ENCODE data around the gene CFAP54.

The CFAP54 gene

DNA sequence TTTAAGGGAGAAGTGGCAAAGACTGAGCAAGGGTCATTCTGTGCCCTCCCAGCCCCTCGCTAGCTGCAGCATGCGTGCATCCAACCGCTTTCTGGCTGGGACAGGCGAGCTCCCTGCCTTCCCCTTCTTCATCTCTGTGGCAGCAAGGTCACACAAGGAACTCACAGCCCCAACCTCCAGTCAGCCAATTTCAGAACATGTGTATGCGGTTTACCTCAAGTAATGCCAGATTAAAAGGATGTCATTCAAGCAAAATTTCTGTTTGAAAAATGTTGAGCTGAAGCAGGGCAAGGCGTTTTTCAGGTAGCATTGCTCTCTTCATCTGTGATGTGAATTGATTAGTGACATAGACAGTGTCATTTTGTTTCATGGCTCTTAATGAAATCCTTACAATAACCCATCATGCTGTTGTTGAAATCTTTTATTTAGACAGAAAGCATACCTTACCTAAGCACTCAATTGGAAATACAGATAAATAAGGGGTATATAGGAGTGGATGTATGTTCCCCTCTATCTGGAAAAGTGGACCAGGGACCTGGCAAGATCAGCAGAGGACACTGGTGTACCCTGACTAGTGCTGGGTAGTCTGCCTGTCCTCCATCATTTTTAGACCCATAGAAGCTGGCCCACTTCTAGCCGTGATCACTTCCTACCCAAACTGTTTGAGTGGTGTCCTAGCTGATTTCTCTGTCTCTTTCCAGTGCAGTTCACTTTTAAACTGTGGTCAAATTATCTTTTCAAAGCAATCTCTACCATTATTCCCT, 334.9 kb downstream of the CFAP54 start:
- no peak for DNase-seq (ENCODE audit: low read depth in 3 of 3)

DNA sequence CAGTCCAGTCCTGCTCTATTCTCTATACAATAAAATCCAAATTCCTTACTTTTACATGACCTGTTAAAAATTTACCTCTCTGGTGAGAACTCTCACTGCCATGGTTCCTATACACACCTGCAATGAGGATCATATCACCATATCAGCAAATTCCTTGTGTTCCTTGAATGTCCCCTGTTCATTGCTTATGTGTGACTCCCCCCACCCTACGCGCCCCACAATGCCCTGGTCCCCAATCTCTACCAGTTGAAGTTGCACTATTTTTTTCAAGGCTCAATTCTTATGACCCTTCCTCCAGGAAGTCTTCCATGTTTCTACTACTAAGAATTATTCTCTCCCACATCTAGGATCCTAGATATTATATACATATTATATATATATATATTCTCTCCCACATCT, 335.5 kb downstream of the CFAP54 start:
- DNase-seq (ENCODE audit: low read depth in 3 of 3): no peak

DNA sequence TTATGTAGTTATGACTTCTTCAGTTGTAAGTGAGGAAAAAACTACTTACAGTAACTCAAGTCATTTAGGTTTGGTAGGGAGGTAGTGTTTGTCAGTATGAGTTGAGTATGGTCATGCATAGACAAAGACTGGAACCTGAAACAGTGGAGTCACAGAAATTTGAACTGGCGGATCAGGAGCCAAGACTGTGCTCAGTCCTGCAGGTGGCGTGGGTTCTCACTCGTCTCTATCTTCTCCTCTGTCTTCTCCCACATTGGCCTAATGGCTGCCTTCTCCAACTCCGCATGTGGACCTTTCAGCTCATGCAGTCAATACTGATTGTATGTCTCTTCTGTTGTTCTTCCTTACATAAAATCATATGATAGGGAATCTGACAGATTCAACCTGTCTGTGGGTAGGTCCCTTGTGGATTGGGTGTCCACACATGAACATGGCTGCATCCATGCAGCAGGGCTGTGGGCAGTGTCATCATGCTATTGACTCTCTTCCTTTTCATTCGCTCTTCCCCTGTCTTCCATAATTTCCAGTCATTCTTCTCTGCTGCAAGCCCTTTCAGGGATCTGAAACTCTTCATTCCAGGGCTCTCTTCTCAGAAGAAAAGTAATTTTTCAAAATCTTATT, 338.9 kb downstream of the CFAP54 start:
- DNase-seq (ENCODE audit: low read depth in 3 of 3): no peak

DNA sequence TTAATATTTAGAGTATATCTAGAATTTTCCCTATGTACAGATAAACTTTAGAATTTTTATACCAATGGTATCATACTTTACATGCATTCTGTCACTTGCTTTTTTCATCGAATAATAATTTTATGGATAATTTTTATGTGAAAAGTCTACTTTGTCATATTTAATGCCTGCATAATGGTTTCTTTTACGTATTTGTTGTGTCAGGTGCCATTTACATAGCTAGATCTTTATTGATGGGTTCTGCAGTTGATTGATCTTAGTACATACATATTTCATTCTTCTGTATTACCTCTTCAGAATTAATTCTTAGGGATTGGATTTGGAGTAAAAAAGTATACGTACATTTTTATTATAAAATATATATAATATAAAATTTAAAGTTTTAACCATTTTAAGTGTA, 340.0 kb downstream of the CFAP54 start:
- no peak for DNase-seq (ENCODE audit: low read depth in 3 of 3)

DNA sequence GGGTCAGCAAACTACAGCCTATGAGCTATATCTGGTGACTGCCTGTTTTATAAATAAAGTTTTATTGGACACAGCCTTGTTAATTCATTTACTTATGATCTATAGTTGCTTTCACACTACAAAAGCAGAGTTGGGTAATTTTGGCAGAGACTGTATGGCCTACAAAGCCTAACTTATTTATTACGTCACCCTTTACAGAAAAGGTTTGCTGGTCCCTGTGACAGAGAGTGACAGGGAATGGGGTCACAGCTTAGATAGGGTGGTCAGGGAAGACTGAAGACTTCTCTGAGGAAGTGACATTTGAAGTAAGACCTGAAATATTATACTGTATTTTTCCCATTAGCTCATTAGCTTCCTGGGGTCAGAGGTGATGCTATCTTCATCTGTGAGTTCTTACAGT, 342.0 kb downstream of the CFAP54 start:
- DNase-seq (ENCODE audit: low read depth in 3 of 3): no peak

DNA sequence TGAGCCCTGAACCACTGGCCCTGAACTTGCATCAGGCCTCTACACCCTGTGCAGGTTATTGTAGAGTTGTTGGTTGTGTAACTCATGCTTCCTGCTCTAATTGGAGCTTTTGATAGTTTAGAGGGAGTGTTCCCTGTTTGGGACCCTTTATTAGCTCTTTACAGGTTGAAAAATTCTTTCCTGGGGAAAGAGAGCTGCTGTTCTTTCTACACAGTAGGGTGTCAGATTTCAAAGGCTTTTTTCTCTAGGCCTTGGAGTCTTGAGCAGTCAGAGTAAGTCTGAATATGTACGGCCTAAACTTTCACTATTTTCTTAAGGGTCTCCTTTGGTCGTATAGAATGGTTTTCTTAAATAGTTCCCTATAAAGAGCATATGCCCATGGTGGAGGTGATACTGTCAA, 356.9 kb downstream of the CFAP54 start:
- DNase-seq (ENCODE audit: low read depth in 3 of 3): no peak

DNA sequence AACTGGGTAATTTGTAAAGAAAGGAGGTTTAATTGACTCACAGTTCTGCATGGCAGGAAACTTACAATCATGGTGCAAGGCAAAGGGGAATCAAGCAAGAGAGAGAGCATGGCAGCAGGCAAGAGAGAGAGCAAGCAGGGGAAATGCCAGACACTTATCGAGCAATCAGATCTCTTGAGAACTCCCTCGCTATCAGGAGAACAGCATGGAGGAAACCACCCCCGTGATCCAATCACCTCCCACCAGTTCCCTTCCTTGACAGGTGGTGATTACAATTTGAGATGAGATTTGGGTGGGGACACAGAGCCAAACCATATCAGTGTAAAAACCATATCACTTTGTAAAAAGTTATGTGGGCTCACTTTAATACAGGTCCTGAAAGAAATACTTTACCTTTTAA, 361.3 kb downstream of the CFAP54 start:
- DNase-seq (ENCODE audit: low read depth in 3 of 3): no peak

DNA sequence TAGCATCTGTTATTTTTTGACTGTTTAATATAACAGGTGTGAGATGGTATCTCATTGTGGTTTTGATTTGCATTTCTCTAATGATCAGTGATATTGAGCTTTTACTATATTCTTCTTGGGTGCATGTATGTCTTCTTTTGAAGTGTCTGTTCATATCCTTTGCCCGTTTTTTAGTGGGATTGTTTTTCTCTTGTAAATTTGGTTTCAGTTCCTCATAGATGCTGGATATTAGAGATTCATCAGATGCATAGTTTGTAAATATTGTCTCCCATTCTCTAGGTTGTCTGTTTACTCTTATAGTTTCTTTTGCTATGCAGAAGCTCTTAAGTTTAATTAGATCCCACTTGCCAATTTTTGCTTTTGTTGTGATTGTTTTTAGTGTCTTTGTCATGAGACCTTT, 368.8 kb downstream of the CFAP54 start:
- no peak for DNase-seq (ENCODE audit: low read depth in 3 of 3)

DNA sequence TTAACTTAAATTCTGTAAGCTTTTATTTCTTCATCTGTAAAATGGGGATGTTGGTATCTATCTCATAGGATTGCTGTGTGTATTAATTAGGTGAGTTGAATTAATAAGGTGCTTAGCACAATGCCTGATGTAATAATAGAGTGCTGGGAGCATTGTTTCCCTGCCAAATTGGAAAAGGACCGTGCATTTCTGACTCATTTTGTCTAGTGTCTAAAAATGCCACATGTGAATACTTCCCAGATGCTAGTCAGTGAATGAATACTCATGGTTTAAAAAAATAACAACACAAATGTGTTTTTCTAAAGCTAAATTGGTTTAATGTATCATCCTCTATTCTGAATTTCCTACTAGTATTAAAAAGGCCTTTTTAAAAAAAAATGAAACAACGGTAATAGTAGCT, 372.3 kb downstream of the CFAP54 start:
- no peak for DNase-seq (ENCODE audit: low read depth in 3 of 3)

DNA sequence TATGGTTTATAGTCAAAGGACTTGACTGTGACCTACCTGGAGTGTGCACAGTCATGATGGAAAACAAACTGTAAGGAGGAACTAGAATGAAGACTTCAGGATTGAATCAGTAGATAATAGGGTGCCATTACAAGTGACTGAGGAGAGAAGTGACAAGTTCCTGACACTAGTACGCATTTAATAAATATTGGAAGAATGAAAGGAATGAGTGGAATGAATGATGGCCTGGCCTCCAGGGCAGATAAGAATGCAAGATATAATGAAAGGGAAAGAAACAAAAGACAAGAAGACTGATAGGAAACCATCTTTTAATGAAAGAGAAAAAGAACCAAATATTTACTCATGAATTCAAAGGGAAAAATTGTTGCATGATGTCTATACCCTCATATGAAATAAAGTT, 372.9 kb downstream of the CFAP54 start:
- DNase-seq (ENCODE audit: low read depth in 3 of 3): no peak

DNA sequence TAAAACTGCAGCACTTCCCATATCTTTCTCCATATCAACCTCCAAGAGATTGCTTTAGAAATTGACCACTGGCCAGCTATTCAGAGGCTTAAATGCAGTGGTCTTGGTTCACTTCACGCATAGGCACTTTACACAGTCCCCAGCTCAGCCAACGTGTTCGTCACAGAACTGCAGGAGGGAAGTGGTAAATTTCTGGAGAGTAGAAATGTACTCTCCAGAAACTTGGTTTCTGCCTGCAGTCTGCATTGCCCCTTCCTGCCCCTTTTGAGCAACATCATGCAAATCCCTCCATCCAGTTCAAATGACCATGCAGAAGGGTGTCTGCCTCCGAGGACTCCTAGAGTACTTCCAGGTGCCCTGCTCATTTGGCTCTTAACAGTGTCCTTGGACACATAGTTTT, 375.0 kb downstream of the CFAP54 start:
- DNase-seq (ENCODE audit: low read depth in 3 of 3): no peak

DNA sequence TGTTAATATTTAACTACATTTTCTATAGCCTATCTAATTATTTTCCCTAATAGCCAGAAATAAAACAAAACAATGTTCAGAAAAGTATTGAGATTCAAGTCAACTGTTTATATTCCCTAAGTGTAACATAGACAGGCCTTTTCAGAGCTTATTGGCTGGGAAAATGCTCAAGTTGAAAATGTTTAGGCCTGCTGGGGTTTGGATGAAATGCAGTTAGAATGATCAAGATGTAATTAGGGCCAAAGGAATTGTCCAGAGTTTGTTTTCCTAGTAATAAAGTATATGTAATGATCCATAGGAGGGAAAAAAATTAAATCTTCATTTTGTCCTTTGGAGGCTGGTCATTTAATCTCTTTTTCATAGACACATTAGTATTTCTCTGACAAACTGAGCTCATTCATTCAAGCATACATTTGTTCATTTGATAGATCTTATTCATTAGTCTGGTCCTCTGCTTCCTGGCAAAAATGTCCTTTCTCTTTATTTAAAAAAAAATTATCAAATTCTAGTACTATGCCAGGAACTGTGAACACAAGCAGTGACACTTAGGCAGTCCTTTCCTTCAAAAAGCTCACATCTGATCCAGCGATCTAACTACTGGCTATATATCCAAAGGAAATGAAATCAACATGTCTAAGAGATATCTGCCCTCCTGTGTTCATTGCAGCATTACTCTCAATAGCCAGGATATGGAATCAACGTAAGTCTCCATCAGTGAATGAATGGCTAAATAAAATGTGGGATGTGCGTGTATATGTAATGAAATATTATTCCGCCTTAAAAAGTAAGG, 377.6 kb downstream of the CFAP54 start:
- DNase-seq (ENCODE audit: low read depth in 3 of 3): no peak

DNA sequence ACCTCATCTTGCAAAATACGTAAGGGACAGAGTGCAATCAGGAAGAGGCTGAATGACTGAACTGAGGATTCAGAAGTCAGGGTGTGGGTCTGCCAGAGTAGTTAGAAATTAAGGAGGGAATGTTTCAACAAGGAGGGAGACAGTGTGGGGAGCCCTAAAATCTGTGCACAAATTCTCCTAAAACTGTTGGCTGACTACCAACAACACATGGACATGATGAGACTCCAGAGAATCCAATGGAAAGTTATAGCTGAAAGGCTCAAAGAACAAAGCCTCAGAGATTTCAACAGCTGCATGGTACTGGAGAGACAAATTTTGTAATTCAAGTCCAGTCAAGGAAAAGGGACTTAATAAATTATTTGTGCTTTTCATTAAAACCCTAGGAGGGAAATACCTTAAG, 381.6 kb downstream of the CFAP54 start:
- no peak for DNase-seq (ENCODE audit: low read depth in 3 of 3)

DNA sequence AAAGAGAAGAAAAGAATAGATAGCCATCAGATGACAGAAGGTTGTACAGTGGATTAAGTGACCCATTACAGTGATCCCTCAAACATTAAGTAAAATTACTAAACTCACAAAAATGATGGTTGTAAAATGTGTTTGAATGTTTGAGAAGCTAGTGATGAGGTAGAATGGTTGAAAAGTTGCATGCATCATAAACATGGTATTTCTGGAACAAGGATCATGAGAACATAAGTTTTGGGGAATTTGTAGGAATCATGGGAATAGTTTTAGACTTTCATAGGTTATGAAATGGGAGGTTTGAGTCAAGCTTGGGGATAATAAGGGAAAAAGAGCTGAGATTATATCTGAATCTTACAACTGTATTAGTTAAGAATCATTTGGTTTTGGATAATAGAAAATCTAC, 383.6 kb downstream of the CFAP54 start:
- no peak for DNase-seq (ENCODE audit: low read depth in 3 of 3)

DNA sequence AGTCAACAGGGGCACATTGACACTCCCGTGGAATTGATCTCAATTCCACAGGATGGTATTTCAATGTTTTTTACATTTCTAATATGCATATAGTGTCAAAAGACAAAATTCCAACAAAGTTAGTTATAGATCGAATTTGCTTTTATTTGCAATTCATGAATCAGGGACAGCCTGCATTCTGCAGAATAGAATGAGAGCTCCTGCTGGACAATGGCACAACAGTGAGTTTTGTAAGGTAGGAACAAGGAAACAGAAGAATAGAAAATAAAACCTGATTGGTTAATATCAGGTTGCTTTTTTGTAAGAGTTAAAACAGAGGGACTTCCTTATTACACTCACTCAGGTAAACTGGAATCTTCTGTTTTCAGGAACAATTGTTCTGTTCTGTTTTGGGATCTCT, 384.8 kb downstream of the CFAP54 start:
- no peak for DNase-seq (ENCODE audit: low read depth in 3 of 3)

DNA sequence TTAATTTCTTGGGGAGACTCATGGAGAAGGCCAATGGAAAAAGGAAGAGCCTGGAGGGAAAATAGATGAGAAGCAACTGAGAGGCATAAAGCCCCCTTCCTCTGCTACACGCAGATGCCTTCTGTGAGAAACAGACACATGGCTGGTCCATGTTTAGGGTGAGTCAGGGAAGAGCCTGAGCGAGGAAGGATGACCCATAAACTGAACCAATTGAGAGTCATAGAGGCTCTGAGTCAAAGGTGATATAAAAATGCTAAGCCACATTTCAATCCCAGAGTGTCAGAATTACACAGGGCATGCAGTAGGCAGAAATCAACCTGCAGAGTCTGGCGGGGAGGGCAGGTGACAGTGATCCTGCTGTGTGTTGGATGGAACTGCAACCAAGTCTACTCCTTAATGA, 387.6 kb downstream of the CFAP54 start:
- DNase-seq (ENCODE audit: low read depth in 3 of 3): no peak

DNA sequence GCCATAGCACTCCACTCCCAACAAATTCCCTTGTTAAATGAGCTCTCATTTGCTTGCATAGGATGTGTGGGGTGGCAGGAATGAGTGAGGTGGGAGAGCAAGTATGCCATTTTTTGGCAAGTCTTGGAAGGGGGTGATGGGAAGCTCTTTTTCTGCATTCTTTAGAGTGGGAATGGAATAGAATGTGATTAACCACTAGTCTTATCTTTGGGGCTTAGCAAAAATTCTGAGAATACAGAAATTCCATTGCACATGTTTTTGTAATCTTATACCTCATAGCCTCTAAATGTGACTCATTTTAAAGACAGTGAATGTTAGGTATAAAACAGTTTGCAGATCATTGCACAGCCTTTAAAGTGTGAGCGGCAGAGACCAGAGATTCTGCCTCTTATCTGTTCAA, 389.3 kb downstream of the CFAP54 start:
- DNase-seq (ENCODE audit: low read depth in 3 of 3): no peak

DNA sequence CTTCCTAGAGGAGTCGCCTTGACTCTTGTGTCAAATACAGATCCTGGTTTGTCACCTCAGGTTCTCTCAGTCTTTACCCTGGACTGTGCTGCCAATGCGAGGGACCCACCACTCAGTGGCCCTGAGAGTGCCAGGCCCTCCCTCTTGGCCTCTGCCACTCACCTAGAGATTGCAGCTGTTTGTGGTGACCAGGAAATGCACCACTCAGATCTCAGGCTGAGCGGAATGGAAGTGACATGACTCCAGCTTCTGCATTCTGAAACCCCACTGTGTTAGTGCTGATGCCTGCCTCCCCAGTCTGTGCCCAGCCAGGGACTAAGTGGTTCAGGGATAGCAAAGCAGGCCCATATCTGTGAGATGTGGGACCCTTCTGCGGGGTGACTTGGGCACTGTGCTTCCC, 389.9 kb downstream of the CFAP54 start:
- DNase-seq (ENCODE audit: low read depth in 3 of 3): no peak

DNA sequence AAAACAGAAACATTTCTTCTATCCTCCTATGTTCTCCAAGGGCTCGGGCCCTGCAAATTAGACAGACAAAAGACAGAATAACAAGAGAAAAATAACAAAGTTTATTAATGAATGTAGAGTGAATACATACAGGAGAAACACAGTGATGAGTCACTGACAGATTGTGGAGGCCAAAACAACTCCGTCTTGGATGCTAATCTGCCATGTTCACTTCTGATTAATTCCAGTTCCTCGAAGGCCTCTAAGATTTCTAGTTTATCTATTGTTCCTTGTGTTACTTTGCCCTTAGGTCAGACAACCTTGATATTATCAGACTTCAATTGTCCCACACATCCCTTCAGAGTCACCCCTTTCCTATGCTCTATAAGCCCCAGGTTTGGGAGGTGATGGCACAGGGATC, 390.8 kb downstream of the CFAP54 start:
- no peak for DNase-seq (ENCODE audit: low read depth in 3 of 3)

DNA sequence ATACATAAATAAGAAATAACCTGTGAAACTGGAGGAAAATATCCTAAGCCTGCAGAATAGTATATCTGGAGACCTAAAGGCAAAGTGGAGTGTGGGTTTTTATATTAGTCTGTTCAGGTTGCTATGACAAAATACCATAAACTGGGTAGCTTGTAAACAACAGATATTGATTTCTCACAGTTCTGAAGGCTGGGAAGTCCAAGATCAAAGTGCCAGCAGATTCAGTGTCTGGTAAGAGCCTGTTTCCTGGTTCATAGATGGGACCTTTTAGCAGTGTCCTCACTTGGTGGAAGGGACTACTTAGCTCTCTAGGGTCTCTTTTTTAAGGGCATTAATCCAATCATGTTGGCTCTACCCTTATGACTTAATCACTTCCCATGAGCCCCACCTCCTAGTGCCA, 392.2 kb downstream of the CFAP54 start:
- DNase-seq (ENCODE audit: low read depth in 3 of 3): no peak

DNA sequence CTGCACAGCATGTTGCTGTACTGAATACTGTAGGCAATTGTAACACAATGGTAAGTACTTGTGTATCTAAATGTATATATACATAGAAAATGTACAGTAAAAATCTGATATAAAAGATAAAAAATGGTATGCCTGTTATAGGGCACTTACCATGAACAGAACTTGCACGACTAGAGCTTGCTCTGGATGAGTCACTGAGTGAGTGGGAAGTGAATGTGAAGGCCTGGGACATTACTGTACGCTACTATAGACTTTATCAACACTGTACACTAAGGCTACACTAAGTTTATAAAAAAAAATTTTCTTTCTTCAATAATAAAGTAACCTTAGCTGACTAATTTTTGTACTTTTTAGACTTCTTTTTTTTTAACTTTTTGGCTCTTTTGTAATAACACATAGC, 393.5 kb downstream of the CFAP54 start:
- no peak for DNase-seq (ENCODE audit: low read depth in 3 of 3)

DNA sequence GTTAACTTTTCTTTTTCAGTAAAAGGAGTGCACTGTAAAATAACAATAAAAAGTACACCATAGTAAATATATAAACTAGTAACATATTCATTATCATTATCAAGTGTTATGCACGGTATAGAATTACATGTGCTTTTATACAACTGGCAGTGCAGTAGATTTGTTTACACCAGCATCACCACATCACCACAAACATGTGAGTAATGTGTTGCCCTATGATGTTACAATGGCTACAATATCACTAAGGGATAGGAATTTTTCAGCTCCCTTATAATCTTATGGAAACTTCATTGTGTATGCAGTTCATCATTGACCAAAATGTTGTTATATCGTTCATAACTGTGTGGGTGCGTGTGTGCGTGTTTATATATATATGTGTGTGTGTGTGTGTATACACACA, 394.2 kb downstream of the CFAP54 start:
- DNase-seq (ENCODE audit: low read depth in 3 of 3): no peak
